Measurements from ENCODE around the gene RAP1GDS1.

GRCh38 chr4:98285676-98286075 is 24.5 kb downstream of the RAP1GDS1 start:
- TF ChIP-seq, protein P1, sequence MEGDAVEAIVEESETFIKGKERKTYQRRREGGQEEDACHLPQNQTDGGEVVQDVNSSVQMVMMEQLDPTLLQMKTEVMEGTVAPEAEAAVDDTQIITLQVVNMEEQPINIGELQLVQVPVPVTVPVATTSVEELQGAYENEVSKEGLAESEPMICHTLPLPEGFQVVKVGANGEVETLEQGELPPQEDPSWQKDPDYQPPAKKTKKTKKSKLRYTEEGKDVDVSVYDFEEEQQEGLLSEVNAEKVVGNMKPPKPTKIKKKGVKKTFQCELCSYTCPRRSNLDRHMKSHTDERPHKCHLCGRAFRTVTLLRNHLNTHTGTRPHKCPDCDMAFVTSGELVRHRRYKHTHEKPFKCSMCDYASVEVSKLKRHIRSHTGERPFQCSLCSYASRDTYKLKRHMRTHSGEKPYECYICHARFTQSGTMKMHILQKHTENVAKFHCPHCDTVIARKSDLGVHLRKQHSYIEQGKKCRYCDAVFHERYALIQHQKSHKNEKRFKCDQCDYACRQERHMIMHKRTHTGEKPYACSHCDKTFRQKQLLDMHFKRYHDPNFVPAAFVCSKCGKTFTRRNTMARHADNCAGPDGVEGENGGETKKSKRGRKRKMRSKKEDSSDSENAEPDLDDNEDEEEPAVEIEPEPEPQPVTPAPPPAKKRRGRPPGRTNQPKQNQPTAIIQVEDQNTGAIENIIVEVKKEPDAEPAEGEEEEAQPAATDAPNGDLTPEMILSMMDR (IDR thresholded peaks at IDR 0.05) = no peak
- TF ChIP-seq POLR2A (IDR thresholded peaks at IDR 0.05) = no peak

Measured in Peyer's patch (tissue), 4 donors.